Stimulated activated naive B cell treated with anti-CD40 and anti-IgM and Interleukin-4, amounts not matched to agents 10 μg/mL and 1 μg/mL and 100 μg/mL, for 72 hours (primary cell): ENCODE measurements around the gene CEACAM6.
"Not testable (repeated sequence)": the region's sequence is repeated elsewhere in the genome, so short reads cannot be mapped to it uniquely, and the experiment has no call there.

Experiments
- ATAC-seq, 2 donors: fragments of 150-1000 bp; cut with Tn5 transposase; replicated peaks; 2 replicates each; pipeline ENCODE4 v1.10.0; 2021; ENCODE audit warnings: moderate library complexity in 1 of 2
- DNase-seq: peaks from one replicate; pipeline ENCODE4 v3.0.0; 2021
- H3K27ac Mint-ChIP-seq: one replicate; pipeline ENCODE4 v1.8.0; 2022; ENCODE audit warnings: mild to moderate bottlenecking, mixed read lengths
- H3K27me3 Mint-ChIP-seq, 2 donors: one replicate each; pipeline ENCODE4 v1.8.0; 2022; ENCODE audit warnings: mixed read lengths in 2 of 2
- H3K36me3 Mint-ChIP-seq, 2 donors: one replicate each; pipeline ENCODE4 v1.8.0; 2022; ENCODE audit warnings: mixed read lengths in 2 of 2, mild to moderate bottlenecking in 1 of 2
- H3K4me1 Mint-ChIP-seq, 2 donors: one replicate each; pipeline ENCODE4 v1.8.0; 2022; ENCODE audit warnings: mixed read lengths in 2 of 2, mild to moderate bottlenecking in 1 of 2
- H3K4me3 Mint-ChIP-seq, 2 donors: one replicate each; pipeline ENCODE4 v1.8.0; 2022; ENCODE audit warnings: mild to moderate bottlenecking in 2 of 2, mixed read lengths in 2 of 2, moderate library complexity in 1 of 2
- H3K9me3 Mint-ChIP-seq, 2 donors: one replicate each; pipeline ENCODE4 v1.8.0; 2022; ENCODE audit warnings: mixed read lengths in 2 of 2, mild to moderate bottlenecking in 1 of 2

Gene CEACAM6

DNA sequence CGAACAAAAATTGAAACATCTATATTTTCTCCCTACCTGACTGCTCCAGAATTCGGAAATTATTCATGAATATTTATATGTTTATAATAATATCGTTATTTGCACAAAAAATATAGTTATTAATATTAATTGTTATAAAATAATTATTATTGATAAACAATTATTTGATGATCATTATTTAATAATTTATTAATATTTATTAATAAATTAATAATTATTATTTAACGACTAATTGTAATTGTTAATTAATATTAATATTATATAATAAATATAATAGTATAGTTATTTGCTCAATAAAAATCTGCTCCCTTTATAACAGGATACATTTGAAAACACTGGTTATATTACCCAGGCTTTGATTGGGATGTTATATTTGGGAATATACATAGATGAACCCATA lies 14.3 kb downstream of the CEACAM6 start:
- H3K27me3 Mint-ChIP-seq = peaks cover 12 to 22% of the 10 kb centered on the region in 2 donors

DNA sequence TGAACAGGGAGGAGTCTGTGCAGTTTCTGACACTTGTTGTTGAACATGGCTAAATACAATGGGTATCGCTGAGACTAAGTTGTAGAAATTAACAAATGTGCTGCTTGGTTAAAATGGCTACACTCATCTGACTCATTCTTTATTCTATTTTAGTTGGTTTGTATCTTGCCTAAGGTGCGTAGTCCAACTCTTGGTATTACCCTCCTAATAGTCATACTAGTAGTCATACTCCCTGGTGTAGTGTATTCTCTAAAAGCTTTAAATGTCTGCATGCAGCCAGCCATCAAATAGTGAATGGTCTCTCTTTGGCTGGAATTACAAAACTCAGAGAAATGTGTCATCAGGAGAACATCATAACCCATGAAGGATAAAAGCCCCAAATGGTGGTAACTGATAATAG lies 16.1 kb downstream of the CEACAM6 start:
- ATAC-seq (peak in 1 of 2 donors; percentile 39), DNase-seq (no peak)
- no peaks in the 10 kb centered on the region for H3K4me1 Mint-ChIP-seq
- H3K27me3 Mint-ChIP-seq = peaks cover 9 to 13% of the 10 kb centered on the region in 2 donors
- H3K9me3 Mint-ChIP-seq = no peaks in the 10 kb centered on the region
- H3K4me3 Mint-ChIP-seq = no peak overlapping the region
- no peaks in the 10 kb centered on the region for H3K36me3 Mint-ChIP-seq
- no peak overlapping the region for H3K27ac Mint-ChIP-seq

More for the DNA sequence above, 14.3 kb downstream of the CEACAM6 start:
- ATAC-seq = no peak
- Mint-ChIP-seq H3K9me3 (no peaks in the 10 kb centered on the region), H3K27ac (no peak overlapping the region), H3K36me3 (no peaks in the 10 kb centered on the region), H3K4me1 (no peaks in the 10 kb centered on the region), H3K4me3 (no peak overlapping the region)
- no peak for DNase-seq

DNA sequence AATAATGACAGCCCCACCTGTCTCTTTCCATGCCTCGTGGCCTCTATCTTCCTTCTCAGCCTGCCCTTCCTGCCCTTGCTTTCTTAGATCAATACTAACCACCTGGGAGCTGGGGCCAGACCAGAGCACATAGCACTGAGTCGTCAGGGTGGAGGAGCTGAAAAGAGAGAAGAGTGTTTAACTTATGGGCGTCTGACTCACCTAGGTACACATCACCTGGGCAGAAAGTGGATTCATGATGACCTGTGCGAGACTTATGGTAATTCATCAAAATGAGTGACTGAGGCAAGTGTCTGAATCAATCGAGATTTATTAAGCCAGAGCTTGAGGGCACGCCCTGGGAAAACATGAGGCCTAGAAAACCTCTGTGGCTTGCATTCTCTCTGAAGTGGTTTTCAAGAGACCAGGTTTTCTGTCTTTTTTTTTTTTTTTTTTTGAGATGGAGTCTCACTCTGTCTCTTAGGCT lies 19.2 kb downstream of the CEACAM6 start:
- no peak overlapping the region for H3K27ac Mint-ChIP-seq
- H3K36me3 Mint-ChIP-seq = no peaks in the 10 kb centered on the region
- no peaks in the 10 kb centered on the region for H3K4me1 Mint-ChIP-seq
- no peak overlapping the region for H3K4me3 Mint-ChIP-seq
- DNase-seq (no peak), ATAC-seq (no peak)
- H3K27me3 Mint-ChIP-seq = peaks cover 11 to 15% of the 10 kb centered on the region in 2 donors
- no peaks in the 10 kb centered on the region for H3K9me3 Mint-ChIP-seq

- Mint-ChIP-seq H3K4me3 (no peak overlapping the region), H3K27ac (no peak overlapping the region), H3K9me3 (no peaks in the 10 kb centered on the region), H3K36me3 (no peaks in the 10 kb centered on the region), H3K27me3 (peaks cover 11 to 15% of the 10 kb centered on the region in 2 donors), H3K4me1 (no peaks in the 10 kb centered on the region)
- DNase-seq (no peak), ATAC-seq (no peak)
Measured at GRCh38 chr19:41776700-41777099, 21.4 kb downstream of the CEACAM6 start.

GRCh38 chr19:41783612-41784011 lies 28.3 kb downstream of the CEACAM6 start:
- DNase-seq = no peak
- H3K9me3 Mint-ChIP-seq = no peaks in the 10 kb centered on the region
- peaks cover 6 to 11% of the 10 kb centered on the region in 2 donors for H3K27me3 Mint-ChIP-seq
- no peaks in the 10 kb centered on the region for H3K36me3 Mint-ChIP-seq
- peak overlapping the region; percentile 42 for H3K27ac Mint-ChIP-seq
- H3K4me1 Mint-ChIP-seq = peaks cover 21 to 27% of the 10 kb centered on the region in 2 donors
- ATAC-seq = no peak
- no peak overlapping the region for H3K4me3 Mint-ChIP-seq

GRCh38 chr19:41784312-41784711 lies 29.0 kb downstream of the CEACAM6 start:
- H3K4me3 Mint-ChIP-seq = peak overlapping the region in 1 of 2 donors; percentile 65
- no peaks in the 10 kb centered on the region for H3K9me3 Mint-ChIP-seq
- H3K27ac Mint-ChIP-seq = peak overlapping the region; percentile 48
- ATAC-seq (peak in 1 of 2 donors; percentile 12), DNase-seq (no peak)
- H3K36me3 Mint-ChIP-seq = no peaks in the 10 kb centered on the region
- H3K4me1 Mint-ChIP-seq = peaks cover 21 to 27% of the 10 kb centered on the region in 2 donors
- H3K27me3 Mint-ChIP-seq = peaks cover 11 to 15% of the 10 kb centered on the region in 2 donors

GRCh38 chr19:41784743-41785142 lies 29.4 kb downstream of the CEACAM6 start:
- peak; percentile 14 for DNase-seq

DNA sequence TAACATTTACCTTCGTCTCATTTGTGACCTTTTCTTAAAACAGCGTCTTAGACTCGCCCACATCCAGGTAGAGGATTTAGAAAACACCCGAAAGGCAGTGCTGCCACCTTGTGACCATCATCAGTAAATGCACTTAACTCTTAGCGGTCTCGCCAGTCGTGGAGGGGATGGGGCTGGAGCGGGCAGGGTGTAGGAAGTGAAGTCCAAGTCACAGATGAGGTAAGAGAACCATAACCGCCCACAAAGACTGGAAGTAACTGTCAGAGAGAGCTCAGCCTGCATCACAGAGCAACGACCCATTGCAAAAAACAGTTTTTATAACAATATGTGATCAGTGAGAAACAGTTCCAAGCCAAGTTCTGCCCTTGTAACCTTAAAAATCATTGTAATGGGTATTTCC lies 30.3 kb downstream of the CEACAM6 start:
- H3K9me3 Mint-ChIP-seq = no peaks in the 10 kb centered on the region
- peak; percentile 83 to 90 for ATAC-seq
- no peaks in the 10 kb centered on the region for H3K36me3 Mint-ChIP-seq
- H3K4me3 Mint-ChIP-seq = peak overlapping the region in 1 of 2 donors; percentile 28
- peak overlapping the region; percentile 1 for H3K27ac Mint-ChIP-seq
- H3K27me3 Mint-ChIP-seq = peaks cover 14 to 19% of the 10 kb centered on the region in 2 donors
- peaks cover 21 to 27% of the 10 kb centered on the region in 2 donors for H3K4me1 Mint-ChIP-seq
- DNase-seq = peak; percentile 65

More at GRCh38 chr19:41784743-41785142, 29.4 kb downstream of the CEACAM6 start:
- peak; percentile 67 to 75 for ATAC-seq
- peak overlapping the region; percentile 48 for H3K27ac Mint-ChIP-seq
- H3K9me3 Mint-ChIP-seq = no peaks in the 10 kb centered on the region
- peak overlapping the region; percentile 28 to 65 for H3K4me3 Mint-ChIP-seq
- no peaks in the 10 kb centered on the region for H3K36me3 Mint-ChIP-seq
- peaks cover 21 to 27% of the 10 kb centered on the region in 2 donors for H3K4me1 Mint-ChIP-seq
- peaks cover 14 to 19% of the 10 kb centered on the region in 2 donors for H3K27me3 Mint-ChIP-seq

DNA sequence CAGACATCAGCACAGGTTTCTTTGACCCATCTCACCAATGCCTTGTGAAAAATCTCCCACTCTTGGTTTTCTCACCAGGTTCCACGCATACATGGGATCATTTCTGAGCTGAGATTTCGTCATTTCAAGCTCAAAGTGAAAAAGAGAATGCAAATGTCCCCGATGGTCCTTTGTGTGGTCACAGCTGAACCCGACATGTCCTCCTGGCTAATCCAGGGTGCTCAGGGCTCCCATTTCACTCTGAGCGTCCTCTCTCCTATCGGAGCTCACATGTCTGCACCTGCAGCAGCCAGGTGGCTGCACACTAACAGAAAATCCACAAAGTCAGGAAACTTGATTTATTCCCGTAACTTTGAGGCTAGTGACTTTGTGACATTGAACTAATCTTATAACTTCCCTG lies 31.7 kb downstream of the CEACAM6 start:
- Mint-ChIP-seq H3K27me3 (peaks cover 15 to 26% of the 10 kb centered on the region in 2 donors), H3K4me1 (peaks cover 21 to 27% of the 10 kb centered on the region in 2 donors), H3K9me3 (no peaks in the 10 kb centered on the region), H3K36me3 (no peaks in the 10 kb centered on the region), H3K27ac (no peak overlapping the region), H3K4me3 (no peak overlapping the region)
- no peak for ATAC-seq
- no peak for DNase-seq

DNA sequence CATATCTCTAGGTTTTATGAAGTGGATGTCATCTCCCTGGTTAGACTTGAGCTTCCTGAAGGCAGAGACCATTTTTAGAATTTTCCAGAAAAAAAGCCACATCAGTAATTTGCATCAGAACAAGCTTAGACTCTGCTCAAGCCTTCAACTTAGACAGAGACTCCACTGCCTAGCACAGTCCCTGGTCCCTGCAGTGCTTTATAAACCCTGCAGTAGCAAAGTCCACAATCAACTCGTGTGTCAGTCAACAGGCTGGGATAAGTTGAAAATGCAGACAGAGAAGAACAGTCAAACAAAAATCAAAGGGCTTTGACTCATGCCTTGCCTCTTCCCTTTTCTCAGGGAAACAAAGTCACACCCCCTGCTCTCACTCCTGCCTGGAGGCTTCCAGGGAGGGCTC lies 33.2 kb downstream of the CEACAM6 start:
- H3K36me3 Mint-ChIP-seq, DNase-seq, ATAC-seq, H3K9me3 Mint-ChIP-seq, H3K27ac Mint-ChIP-seq, H3K4me3 Mint-ChIP-seq: not testable (repeated sequence)
- Mint-ChIP-seq H3K27me3 (peaks cover 27 to 37% of the 10 kb centered on the region in 2 donors), H3K4me1 (peaks cover 18 to 30% of the 10 kb centered on the region in 2 donors)

DNA sequence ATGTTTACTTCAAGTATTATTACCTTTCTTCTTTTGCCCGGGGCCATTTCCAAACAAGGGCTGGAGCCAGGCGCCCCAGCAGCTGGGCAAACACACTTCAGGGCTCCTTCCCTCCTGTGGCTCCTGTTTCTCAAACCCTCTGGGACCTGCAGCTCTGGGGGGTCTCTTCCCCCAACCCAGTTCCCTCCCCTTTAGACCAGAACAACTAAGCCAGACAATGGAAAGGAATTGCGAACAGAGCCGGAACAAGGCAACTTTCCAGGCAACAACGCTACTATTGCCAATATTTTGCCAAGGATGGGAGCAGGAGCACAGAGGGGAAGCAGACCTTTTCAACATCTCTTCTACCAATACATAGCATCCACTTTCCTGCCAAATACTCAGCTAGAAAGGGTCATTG lies 33.7 kb downstream of the CEACAM6 start:
- not testable (repeated sequence) for H3K4me3 Mint-ChIP-seq, H3K36me3 Mint-ChIP-seq, DNase-seq, ATAC-seq, H3K9me3 Mint-ChIP-seq, H3K27ac Mint-ChIP-seq
- Mint-ChIP-seq H3K4me1 (peaks cover 17 to 25% of the 10 kb centered on the region in 2 donors), H3K27me3 (peaks cover 27 to 37% of the 10 kb centered on the region in 2 donors)

- Mint-ChIP-seq H3K9me3 (no peaks in the 10 kb centered on the region), H3K4me1 (peaks cover 6 to 14% of the 10 kb centered on the region in 2 donors), H3K27ac (no peak overlapping the region), H3K4me3 (no peak overlapping the region), H3K36me3 (no peaks in the 10 kb centered on the region), H3K27me3 (peaks cover 33 to 41% of the 10 kb centered on the region in 2 donors)
- ATAC-seq (peak; percentile 62 to 72), DNase-seq (peak; percentile 25)
Measured at GRCh38 chr19:41792513-41793413, 37.4 kb downstream of the CEACAM6 start.

DNA sequence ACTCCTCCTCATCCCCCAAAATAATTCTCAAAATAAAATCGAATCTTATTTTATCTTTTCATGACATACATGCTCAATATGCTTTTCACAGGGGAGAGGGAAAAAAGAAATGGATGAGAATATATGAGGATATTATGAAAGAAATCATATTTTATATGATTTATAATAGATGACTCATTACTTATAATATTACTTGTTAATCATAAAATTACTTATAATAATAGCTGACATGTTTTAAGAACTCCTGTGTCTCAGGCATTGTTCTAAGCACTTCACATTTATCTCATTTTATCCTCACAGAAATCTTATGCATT lies 38.0 kb downstream of the CEACAM6 start:
- no peak for ATAC-seq

GRCh38 chr19:41795031-41795461 lies 39.7 kb downstream of the CEACAM6 start:
- Mint-ChIP-seq H3K4me3 (no peak overlapping the region), H3K36me3 (no peaks in the 10 kb centered on the region), H3K9me3 (no peaks in the 10 kb centered on the region), H3K27ac (no peak overlapping the region), H3K27me3 (peaks cover 25 to 31% of the 10 kb centered on the region in 2 donors), H3K4me1 (peaks cover 6 to 14% of the 10 kb centered on the region in 2 donors)
- DNase-seq (peak; percentile 48), ATAC-seq (peak; percentile 90 to 96)

More for the DNA sequence above, 38.0 kb downstream of the CEACAM6 start:
- Mint-ChIP-seq H3K4me1 (peaks cover 6 to 14% of the 10 kb centered on the region in 2 donors), H3K27me3 (peaks cover 33 to 39% of the 10 kb centered on the region in 2 donors), H3K36me3 (no peaks in the 10 kb centered on the region), H3K4me3 (no peak overlapping the region), H3K9me3 (no peaks in the 10 kb centered on the region), H3K27ac (no peak overlapping the region)
- no peak for DNase-seq

DNA sequence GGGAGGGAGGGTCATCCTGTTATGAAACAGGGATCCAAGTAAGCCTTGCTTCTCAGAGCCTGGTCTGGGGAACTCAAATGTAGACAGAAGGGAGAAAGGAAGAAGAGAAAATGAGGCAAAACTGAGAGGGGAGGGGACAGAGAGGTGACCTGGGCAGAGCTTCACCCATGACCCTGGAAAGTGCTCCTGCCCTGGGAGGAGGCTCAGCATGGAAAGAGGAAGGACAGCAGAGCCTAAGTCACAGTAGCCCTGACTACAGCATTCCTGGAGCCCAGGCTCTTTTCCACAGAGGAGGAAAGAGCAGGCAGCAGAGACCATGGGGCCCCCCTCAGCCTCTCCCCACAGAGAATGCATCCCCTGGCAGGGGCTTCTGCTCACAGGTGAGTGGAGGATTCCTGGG lies 41.0 kb downstream of the CEACAM6 start, which contains the start of gene CEACAM3:
CEACAM3 (plus strand) TSS at position 226 of the 400 bp plus-strand sequence; CDS start at position 317, 91 bp downstream.
- H3K4me1 Mint-ChIP-seq = peaks cover 9 to 24% of the 10 kb centered on the region in 2 donors
- H3K27ac Mint-ChIP-seq = no peak within 1 kb of the TSS
- H3K27me3 Mint-ChIP-seq = peaks cover 25 to 31% of the 10 kb centered on the region in 2 donors
- H3K36me3 Mint-ChIP-seq = no peaks in the 10 kb centered on the region
- DNase-seq (no peak), ATAC-seq (no peak)
- no peak within 1 kb of the TSS for H3K4me3 Mint-ChIP-seq
- peaks cover 0 to 1% of the 10 kb centered on the region in 2 donors for H3K9me3 Mint-ChIP-seq
